ENCODE data around the gene UNC5A.

UNC5A gene

DNA sequence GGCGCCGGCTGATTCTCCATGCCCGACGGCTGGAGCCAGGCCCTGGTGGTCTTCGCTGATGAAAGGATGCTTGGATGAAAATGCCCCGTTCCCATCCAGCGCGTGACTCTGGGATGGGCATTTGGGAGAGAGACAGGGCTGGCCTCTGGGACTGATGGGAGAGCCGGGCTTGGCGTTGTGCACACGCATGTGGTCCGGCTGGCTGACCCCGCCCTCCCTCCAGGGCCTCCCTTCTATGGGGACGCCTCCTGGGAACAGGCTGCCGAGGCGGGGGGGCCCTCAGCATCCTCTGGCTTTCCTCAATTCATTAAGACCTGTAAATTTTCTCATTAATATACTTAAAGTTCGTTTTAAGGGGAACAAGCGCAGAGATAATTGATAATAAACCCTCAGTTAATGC lies 36.8 kb downstream of the UNC5A start:
- DNase-seq: no peak

DNA sequence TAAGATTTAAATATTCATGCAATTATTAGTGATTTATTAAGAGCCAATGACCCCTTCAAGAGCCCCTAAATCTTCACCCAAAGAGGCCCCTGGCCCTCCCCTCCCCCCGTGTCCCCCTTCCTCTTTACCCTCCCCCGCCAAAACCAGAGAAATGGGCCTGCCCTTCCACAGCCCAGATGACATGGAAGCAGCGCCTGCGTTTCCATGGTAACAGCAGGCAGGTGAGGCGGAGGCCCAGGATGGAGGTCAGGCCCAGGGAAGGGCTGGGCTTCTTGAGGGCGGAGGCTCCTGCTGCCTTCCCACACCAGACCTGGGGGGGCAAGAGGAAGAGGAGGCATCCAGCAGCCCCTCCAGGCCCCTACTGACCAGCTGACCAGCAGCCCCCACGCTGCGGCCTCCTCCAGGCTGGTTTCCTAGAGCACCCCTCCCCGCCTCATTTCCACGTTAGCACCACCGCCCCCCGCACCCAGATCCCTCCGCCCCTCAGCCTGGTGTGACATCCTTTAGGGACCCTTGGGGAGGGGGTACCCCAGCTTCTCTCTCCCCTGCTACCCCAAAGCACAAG lies 37.4 kb downstream of the UNC5A start:
- no peak for DNase-seq

DNA sequence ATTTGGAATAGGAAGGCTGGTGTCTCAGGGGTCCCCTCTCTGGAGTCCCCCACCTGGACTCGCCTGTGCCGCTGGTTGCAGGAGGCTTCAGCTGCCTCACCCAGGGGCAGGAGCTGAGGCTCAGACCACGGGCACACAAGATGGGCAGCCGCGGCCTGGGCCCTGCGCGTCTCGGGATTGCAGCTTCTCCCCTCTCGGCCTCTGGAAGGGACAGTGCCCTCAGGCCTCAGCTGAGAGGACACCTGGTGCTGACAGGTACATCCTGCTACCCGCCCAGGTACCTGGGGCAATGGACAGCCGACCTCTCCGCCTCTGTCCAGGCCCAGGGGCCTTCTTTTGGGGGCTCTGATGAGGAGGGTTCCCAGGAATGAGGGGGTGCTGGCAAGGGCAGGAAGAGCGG lies 38.3 kb downstream of the UNC5A start:
- DNase-seq: no peak

DNA sequence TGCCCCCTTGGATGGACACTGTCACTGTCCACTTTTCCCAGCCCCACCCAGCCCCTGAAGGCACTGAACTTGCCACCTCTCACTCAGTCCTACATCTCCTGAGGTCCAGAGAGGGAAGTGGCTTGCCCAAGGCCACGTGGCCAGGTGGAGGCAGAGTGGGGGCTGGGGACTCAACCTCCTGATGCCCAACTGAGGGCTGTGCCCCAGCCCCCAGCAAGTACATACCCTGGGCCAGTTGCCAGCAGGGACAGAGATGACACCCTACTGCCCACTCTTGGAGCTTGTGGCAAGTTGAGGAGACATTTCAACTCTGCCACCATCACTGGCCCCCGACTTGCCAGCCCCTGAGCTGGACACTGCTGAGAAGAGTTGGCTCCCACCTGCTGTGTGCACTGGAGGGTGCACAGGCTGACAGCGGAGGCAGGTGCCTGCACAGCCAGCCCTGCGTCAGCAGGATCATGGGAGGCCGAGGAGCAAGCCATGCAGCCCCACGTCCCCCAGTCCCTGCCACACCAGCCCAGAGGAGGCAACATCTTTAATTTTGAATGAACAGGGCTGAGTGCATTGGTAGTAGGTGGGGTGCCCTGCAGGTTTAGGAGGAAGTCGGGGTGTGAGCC lies 39.4 kb downstream of the UNC5A start:
- DNase-seq: no peak

DNA sequence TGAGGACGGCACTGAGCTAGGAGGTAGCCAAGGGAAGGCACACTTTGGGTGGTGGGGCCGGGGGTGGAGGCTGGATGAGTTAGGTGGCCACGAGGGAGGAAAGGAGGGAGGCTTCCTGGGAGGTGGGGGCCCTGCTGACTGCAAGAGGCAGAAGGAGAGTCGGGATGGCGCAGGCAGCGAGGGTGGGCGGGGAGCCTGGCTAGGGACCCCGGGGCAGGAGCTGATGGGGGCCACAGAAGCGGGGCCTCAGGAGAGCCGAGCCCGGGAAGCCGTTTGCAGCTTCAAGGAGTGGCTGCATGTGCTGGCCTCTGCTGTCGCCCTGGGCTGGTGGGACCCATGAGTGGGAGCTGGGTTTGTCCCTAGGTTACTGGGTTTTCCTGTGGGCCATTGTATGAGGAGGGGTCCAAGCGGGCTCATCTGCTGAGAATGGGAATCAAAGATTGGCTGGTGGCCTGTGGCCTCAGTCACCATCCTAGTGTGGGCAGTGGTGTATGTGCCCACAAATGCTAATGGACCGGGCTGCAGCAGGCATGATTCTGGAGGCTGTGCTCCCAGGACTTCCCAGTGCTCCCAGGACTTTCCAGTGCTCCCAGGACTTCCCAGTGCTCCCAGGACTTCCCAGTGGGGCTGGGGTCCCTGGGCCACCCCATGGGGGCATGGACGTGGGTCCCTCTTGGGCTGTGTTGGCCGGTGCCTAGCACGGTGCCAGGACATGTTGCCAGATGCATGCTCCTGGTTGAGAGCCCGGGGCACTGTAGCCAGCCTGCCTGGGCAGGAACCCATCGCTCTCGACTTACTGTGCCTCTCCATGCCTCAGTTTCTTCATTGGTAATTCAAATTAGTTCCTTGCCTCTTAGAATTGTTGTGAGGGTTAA lies 40.2 kb downstream of the UNC5A start:
- DNase-seq: no peak

DNA sequence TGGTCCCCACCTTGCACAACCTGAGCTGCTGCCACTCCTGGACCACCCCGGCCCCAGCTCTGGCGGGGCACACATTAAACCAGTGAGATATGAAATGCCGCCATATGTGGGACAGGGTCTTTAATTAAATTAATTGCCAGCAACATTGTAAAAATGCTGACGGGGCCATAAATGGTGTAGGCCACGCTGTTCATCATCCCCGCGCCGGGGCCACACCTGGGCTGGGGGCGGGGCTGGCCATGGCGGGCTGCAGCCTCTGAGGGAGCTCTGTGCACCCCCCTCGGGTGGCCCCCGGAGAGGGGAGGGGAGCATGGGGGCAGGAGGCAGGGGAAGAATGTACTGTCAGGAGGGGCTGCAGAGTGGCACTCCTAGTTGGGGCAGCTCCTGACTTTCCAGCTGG lies 41.0 kb downstream of the UNC5A start:
- no peak for DNase-seq

DNA sequence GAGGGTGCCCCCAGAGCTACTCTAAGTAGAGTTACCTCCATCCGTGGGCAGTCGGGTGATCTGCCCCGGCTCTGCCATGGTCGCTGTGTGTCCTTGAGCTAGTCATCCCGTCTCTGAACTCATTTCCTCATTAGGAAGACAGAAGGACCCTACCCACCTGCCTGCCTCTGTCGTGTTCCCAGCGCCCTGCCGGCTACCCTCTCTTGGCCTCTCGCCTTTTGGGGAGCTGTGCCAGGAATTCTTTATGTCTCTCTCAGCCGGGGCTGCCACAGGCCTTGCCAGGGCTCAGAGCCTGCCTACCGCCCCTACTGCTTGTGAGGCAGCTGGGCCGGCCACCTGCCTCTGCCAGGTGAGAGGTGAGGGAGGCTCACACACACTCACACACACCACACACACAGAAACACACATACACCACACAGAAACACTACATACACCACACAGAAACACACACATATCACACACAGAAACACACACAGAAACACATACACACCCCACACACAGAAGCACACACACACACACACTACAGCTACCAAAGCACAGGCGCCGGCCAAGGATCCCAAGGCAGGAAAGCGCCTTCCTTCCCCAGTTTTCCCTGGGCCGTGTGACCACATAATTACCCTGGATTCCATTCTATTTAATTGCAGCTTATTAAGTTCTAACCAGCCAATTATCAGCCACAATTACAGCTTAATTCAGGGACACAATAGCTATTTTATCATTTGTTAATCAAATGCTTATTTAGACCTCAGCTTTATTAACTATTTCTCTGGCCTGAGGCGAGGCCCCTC lies 41.7 kb downstream of the UNC5A start:
- DNase-seq: no peak

DNA sequence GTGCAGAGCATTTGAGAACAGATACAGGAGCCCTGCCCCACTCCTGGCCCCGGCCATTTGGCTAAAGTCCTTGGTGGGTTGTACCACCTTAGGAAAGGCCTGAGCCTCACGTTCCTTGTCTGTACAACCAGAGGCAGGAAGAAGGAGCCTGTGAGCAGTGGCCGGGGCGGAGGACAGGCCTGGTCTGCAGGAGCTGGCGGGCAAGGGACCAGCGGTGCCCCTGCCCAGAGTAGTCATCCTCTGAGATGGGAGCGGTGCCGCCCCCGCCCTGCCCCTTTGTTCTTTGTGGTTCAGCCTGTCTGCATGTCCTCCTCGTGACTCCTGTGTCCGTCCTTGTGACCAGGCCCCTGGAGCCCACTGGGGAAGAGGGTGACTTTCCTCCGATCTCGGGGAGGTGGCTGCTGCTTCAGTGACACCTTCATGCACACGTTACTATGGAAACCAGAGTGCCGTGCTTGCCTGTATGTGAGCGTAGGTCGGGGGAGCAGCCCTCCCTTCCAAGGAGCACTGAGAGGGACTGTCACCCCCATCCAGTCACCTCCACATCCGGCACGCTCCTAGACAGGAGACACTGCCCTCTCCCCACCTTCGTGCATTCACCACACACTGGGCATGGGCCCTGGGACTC lies 42.9 kb downstream of the UNC5A start:
- DNase-seq: no peak

DNA sequence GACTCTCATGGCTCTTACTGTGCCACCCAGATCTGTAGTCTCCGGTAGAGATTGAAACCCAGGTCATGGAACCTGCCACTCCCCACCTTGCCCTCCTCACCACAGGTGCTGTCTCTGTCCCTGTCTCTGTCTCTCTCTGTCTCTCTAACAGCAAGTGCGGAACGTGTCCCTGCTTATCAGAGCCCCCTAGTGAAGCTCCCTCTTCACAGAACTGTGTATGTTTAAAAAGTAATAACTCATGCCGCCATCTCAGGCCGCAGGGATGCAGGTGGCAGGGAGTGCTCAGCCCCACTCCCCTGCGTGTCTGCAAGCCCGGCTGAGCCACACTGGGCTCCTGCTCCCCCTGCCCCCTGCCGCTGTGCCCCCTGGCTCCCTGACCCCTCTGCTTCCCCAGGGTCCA lies 43.8 kb downstream of the UNC5A start:
- no peak for DNase-seq

DNA sequence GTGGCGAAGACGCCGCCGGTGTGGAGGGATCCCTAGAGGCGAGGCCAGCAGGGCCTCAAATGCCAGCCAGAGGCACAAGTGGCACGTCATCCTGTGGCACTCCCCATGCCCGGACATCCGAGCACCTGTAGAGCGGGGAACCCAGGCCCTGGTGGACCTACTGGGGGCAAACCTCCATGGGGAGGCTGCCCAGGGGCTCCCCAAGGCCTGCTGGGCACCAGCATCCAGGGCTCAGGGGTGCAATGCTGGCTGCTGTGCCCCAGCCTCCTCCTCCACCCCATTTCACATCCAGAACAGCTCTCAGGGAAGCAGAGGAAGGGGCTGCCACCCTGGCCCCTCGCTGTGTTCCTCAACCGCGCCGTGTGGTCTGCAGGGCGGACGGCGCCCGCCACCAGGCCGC lies 45.2 kb downstream of the UNC5A start:
- no peak for DNase-seq

DNA sequence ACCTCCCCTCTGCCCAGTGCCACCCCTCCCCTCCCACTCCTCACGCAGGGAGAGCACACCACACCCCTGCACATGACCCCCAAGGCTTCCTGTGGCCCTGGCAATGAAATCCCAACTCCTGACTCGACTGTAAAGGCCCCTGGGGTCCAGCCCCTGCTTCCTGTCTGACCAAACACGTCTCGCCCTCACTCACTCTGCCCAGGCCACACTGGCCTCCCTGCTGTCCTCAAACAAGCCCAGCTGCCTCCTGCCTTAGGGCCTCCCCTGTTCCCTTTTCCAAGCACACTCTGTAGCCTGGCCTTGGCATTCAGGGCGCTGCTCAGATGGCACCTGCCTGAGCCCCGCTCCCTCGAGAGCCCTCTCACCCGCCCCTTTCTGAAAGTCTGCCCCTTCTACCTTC lies 46.4 kb downstream of the UNC5A start:
- no peak for DNase-seq

DNA sequence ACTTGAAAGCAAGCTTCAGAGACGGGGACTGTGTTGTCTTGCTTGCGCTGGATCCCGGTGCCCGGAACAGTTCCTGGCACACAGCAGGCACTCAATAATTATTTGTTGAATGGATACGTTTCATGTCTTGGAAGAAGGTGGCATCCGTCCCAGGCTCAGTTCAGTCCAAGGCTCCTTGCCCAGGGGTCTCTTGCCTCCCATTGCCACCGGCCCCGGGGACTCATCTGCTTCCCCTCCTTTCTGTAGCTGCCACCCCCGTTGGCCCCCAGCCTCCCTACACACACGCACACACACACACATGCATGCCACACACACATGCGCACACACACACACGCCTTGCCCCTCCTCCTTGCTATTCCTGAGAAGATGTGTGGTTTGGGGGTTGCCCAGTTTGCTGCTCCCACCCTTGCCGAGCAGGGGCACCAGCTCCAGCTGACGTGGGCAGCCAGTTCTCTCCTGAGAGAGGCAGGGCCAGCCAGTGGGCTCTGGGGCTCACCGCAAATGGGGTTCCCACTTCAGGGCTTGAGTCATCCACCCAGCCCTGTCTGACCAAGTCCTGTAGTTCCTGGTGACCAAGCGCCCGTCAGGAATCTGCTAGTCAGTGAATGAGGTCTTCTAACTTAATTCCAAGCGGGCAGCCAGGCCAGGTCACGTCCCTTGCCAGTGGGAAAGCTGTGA lies 47.0 kb downstream of the UNC5A start:
- no peak for DNase-seq

DNA sequence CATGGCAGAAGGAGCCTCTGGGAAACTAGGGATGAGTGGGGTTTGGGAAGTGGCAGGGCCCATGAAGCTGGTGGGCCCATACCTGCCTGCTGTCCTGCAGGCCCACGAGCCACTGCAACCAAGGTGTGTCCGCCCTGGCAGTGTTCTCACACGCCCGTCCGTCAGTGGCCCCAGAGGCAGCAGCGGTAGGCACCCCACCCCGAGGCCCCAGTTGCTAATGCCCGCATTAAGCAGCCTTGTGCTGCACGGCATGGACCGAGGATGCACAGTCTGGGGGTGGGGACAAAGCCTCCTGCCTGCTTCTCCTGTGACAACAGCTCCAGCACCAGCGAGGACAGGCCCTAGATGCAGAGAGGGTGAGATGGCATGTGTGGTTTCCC lies 47.5 kb downstream of the UNC5A start:
- no peak for DNase-seq

DNA sequence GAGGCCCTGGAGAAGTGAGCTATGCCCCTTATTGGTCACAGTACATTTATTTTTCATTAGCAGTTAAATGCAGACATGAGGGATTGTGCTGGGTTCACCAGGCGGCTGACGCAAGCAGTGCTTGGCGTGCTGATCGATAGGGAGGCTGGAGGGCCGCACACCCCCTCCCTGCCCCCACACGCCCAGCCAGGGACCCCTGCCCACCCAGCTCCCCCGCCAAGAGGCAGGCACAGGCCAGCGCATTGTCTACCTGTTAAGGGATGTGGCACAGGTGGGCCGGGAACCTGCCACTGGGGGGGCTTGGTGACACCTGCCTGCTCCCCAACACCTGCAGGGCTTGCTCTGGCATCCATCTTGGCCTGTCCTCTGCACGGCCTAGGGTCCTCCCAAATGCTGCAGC lies 49.6 kb downstream of the UNC5A start:
- DNase-seq: no peak

DNA sequence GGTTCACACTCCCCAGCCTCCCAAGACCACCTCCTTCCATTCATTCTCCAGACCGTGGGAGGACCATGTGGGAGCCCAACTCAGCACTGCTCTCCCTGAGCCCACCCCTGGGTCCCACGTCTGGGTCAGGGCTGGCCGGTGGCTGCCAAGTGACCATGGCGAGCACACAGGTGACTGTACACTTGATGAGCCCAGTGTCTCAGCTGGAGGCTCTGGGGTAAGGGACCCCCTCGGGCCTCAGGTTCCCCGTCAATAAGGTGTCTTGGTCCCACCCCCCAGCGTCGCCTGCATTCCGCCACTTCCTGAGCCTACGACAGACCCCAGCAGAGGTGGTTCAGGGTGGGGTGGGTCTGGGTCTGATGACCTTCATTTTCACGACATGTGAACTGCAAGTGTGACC lies 50.0 kb downstream of the UNC5A start:
- DNase-seq: no peak

DNA sequence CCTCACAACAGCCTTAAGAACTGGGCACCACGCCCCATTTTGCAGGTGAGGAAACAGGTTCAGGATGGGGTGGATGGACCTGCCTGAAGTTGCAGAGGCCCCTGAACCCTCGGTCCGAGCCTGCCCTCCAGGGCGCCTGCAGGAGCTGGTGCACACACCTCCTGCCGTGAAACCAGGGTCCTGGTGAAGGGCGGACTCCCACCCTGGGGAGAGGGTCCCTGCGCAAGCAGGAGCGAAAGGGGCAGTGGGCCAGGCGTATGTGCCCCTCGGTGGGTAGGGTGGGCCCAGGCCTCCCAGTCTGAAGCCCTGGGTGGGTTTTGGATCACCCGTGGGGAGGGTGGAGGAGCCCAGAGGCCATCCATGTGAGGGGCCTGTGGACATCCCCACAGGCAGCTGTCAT lies 50.9 kb downstream of the UNC5A start:
- DNase-seq: no peak

DNA sequence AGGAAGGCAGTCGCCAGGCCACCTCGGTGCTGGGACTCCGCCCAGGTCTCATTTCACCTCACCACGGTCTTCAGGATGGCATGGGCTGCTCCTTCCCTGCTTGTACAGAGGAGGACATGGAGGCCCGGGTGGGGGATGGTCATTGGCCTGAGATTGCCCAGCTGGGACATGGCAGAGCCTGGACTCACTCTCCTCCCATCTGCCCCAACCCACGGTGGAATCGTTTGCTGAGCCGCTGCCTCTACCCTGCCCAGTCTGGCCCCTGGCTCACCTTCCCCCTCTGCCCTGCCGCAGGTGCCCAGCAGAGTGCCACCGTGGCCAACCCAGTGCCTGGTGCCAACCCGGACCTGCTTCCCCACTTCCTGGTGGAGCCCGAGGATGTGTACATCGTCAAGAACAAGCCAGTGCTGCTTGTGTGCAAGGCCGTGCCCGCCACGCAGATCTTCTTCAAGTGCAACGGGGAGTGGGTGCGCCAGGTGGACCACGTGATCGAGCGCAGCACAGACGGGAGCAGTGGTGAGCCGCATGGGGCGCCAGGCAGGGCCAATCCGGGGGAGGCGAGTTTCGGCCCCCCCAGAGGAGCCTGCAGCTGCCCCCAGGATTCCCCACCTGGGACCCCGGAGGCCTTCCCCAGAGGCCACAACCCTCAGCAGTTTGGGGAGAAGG lies 52.1 kb downstream of the UNC5A start:
- DNase-seq: no peak

DNA sequence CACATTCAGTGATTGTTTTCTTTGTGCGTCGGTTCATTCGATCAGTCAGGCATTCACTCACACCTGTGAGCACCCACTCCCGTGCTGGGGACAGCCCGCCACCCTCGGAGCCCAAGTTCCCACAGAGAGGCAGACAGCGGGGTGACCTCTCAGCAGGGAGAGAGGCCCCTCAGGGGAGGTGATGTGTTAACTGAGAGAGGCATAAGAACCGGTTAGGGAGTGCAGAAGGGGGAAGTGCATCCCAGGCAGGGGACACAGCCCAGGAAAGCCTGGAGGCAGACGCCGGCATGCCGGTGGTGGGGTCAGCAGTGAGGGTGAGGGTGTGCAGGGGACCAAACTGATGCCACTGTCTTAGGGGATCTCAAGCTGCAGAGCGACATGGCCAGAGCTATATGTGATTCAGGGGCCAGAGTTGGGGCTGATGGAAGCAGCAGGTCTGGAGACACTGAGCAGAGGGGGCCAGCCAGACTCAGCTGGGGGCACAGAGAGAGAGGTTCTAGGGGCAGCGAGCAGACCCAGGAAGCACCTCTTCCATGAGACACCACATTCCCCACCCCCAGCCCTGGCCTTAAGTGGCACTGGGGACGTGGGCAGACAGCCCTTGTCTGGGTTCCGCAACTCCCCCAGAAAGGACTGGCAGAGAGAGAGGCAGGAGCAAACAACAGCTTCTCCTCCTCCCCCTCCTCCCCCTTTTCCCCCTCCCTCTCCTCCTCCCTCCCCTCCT lies 52.8 kb downstream of the UNC5A start:
- DNase-seq: no peak

DNA sequence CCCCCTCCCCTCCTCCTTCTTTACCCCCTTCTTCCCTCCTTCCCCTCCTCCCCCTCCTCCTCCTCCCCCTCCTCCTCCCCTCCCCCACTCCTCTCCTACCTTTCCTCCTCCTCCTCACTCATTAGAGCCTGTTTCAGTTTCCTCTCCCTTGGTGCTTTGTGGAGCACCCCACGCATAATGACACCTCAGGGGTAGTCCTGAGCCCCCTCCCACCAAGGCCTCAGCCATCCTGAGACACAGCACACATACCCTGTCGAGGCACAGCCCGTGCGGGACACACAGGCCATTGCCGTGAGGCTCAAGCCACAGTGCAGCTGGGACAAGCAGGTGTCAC lies 53.4 kb downstream of the UNC5A start:
- no peak for DNase-seq

DNA sequence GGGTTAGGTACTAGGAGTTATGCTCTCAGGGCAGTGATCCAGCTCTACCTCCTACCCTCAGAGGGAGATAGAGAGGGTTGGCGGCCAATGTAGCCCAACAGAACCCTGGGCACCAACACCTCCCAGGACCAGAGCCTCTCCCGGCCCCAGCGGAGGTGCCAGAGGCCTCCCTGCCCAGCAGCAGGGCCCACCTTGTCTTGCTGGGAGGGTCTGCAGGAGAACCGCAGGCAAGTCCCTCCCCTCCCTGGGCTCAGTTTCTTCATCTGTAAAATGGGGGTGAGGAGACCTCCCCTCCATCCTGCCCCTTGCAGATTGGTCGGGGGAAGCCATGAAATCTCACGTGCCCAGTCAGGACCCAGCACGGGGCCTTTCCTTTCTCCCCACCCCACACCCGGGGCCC lies 54.4 kb downstream of the UNC5A start:
- no peak for DNase-seq

DNA sequence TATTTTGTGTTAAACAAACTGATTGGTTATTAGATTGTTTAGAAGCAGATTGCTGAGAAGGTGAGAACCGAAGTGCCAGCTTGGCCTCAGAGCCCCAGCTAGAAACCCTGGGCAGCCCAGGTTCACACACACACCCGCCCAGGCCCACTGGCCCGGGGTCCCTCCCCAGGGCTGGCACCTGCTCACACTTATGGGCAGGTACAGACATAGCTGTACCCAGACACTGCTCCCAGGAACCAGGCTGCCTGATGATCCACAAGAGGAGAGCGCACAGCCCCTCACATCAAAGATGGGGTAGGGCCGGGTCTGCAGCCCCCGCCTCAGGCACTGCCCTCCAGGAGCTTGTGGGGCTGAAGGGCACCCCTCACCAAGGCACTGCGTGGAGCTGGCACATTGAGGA lies 55.6 kb downstream of the UNC5A start:
- DNase-seq: no peak

All from activated CD8-positive, alpha-beta memory T cell treated with anti-CD3 and anti-CD28 coated beads, Interleukin-2, amount 50 U/mL, for 4 hours (primary cell).